HepG2 (cell line): ENCODE data around the gene ENTPD7. TPM values are rescaled to one million over a fixed set of nuclear protein-coding genes. Genes with fewer than 3 reads are reported as not detected.

ENCODE experiments used
- CAMTA2 ChIP-seq: sonication (generic); formaldehyde crosslinking; IDR thresholded peaks from 2 replicates; pipeline ENCODE4 v1.4.0; 2020; ENCODE audit warnings: mild to moderate bottlenecking, missing genetic modification reagents, borderline replicate concordance
- HOXA9 ChIP-seq: sonication (generic); formaldehyde crosslinking; IDR thresholded peaks from 2 replicates; pipeline ENCODE4 v1.8.1; 2022; ENCODE audit warnings: missing genetic modification reagents, mild to moderate bottlenecking, moderate library complexity, borderline replicate concordance
- HOXD1 ChIP-seq: sonication (generic); formaldehyde crosslinking; IDR thresholded peaks from 2 replicates; pipeline ENCODE4 v1.5.0; 2020; ENCODE audit warnings: missing genetic modification reagents
- RXRA ChIP-seq: sonication (generic); formaldehyde crosslinking; IDR thresholded peaks from 2 replicates; pipeline ENCODE4 v1.5.1; 2020; ENCODE audit warnings: missing genetic modification reagents
- SAP130 ChIP-seq: IDR thresholded peaks from 2 replicates; pipeline ENCODE4 v1.6.1; 2016; ENCODE audit warnings: low read depth
- STAT5B ChIP-seq: sonication (generic); formaldehyde crosslinking; IDR thresholded peaks from 2 replicates; pipeline ENCODE4 v1.4.0; 2020; ENCODE audit warnings: missing genetic modification reagents
- THAP11 ChIP-seq: IDR thresholded peaks from 2 replicates; pipeline ENCODE4 v1.6.1; 2016; ENCODE audit warnings: missing biosample characterization, missing genetic modification reagents
- U2AF2 ChIP-seq: fragments of 200-400 bp; formaldehyde crosslinking; IDR thresholded peaks from 2 replicates; pipeline ENCODE4 v1.6.1; 2017; ENCODE audit warnings: low read depth, mild to moderate bottlenecking, low read length
- ZFP36 ChIP-seq: fragments of 150-350 bp; IDR thresholded peaks from 2 replicates; pipeline ENCODE4 v1.6.1; 2018; ENCODE audit warnings: borderline replicate concordance, low read length, low read depth; ENCODE audit not compliant: partially characterized antibody
- ZNF33B ChIP-seq: sonication (generic); formaldehyde crosslinking; IDR thresholded peaks from 2 replicates; pipeline ENCODE4 v1.5.1; 2020; ENCODE audit warnings: mild to moderate bottlenecking, missing genetic modification reagents
- ZNF660 ChIP-seq: sonication (generic); formaldehyde crosslinking; IDR thresholded peaks from 2 replicates; pipeline ENCODE4 v1.5.1; 2020; ENCODE audit warnings: mild to moderate bottlenecking, low read depth, missing genetic modification reagents, borderline replicate concordance
- ZNF768 ChIP-seq: sonication (generic); formaldehyde crosslinking; IDR thresholded peaks from 2 replicates; pipeline ENCODE4 v1.4.0; 2020; ENCODE audit warnings: missing genetic modification reagents
- ZNF780A ChIP-seq: sonication (generic); formaldehyde crosslinking; IDR thresholded peaks from 2 replicates; pipeline ENCODE4 v1.8.0; 2022; ENCODE audit warnings: mild to moderate bottlenecking, missing genetic modification reagents, moderate library complexity
- polyA plus RNA-seq, 8 experiments: library from polyadenylated mRNA; depleted of rRNA in 3 of 8; stranded (reverse) in 7 of 8; unstranded in 1 of 8; fragments of >200 nt; fragmentation: Illumina TruSeq in 4 of 8; extraction: Trizol in 4 of 8; gene quantifications; 2 replicates each; pipeline versions ENCODE4 v1.2.1 to v1.2.3, GENCODE V29; 2011 to 2016; ENCODE audit warnings: low read depth in 4 of 8, missing spikeins in 1 of 8, mixed read lengths in 1 of 8; ENCODE audit not compliant: insufficient read depth in 1 of 8
- total RNA-seq, 5 experiments: library from RNA; depleted of rRNA; stranded (reverse); fragments of >200 nt; fragmentation: Illumina TruSeq; extraction: Trizol; gene quantifications; 2 replicates each; pipeline ENCODE4 v1.2.3, GENCODE V29; 2016; ENCODE audit warnings: low read depth in 1 of 5
- TF ChIP-seq, protein P1 (sequence below): sonication (generic); formaldehyde crosslinking; IDR thresholded peaks from 2 replicates; pipeline ENCODE4 v1.4.0; 2020; ENCODE audit warnings: missing genetic modification reagents
- TF ChIP-seq, protein P2 (sequence below): sonication (generic); formaldehyde crosslinking; IDR thresholded peaks from 2 replicates; pipeline ENCODE4 v1.4.0; 2020; ENCODE audit warnings: missing genetic modification reagents, borderline replicate concordance
- TF ChIP-seq, protein P3 (sequence below): sonication (generic); formaldehyde crosslinking; IDR thresholded peaks from 2 replicates; pipeline ENCODE4 v1.4.0; 2020; ENCODE audit warnings: missing genetic modification reagents
- TF ChIP-seq, protein P4 (sequence below): sonication (generic); formaldehyde crosslinking; IDR thresholded peaks from 2 replicates; pipeline ENCODE4 v1.8.1; 2023; ENCODE audit warnings: mild to moderate bottlenecking, missing genetic modification reagents
- TF ChIP-seq, protein P5 (sequence below): sonication (generic); formaldehyde crosslinking; IDR thresholded peaks from 2 replicates; pipeline ENCODE4 v1.5.0; 2020; ENCODE audit warnings: mild to moderate bottlenecking, missing genetic modification reagents

Gene ENTPD7
- total and polyA plus RNA-seq, 2 of the 13 experiments (the other 11 are each of a cell fraction or from before 2014, with no cell fraction given), result 7.6 to 36.5 TPM

DNA sequence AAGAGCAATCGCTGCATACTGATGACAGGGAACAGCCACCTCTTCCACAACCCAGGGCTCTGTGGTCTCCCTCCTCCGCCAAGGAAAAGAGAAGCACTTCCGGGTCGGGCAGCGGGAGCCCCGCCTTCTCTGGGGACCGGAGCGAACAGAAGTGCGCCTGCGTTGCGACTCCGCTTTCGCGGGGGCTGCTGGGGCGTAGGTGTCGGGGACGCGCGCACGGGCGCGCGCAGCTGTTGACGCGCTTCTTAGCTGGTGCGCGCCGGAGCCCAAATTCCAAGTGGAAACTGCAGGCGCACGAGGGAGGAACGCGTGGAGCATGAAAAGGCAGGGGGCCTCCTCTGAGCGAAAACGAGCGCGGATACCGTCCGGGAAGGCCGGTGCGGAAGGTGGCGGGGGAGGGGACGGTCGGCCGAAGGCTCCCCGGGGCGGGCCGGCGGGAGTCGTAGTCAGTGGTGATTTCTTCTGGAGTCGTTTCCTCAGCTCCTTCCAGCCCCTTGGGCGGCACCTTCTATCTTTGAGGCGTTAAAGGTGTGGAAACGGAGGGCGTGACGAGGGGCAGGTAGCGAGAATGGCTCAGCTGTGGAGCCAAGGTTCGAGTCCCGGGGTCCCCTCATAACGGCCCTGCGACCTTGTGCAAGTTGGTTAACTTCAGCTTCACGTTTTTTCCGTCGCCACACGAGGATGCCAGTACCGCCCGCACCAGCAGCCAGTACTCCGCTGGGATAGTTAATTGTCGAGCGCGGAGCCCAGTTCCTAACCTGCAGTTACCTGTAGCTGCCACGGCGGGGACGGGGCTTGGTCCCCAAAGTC lies 72.9 kb downstream of the ENTPD7 start, which contains the start of the genes COX15 and CUTC (continued):
- TF ChIP-seq, protein P1, sequence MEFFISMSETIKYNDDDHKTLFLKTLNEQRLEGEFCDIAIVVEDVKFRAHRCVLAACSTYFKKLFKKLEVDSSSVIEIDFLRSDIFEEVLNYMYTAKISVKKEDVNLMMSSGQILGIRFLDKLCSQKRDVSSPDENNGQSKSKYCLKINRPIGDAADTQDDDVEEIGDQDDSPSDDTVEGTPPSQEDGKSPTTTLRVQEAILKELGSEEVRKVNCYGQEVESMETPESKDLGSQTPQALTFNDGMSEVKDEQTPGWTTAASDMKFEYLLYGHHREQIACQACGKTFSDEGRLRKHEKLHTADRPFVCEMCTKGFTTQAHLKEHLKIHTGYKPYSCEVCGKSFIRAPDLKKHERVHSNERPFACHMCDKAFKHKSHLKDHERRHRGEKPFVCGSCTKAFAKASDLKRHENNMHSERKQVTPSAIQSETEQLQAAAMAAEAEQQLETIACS, result peak; percentile 99
- TF ChIP-seq HOXA9 (CRISPR knock-in tag) (peak; percentile 73), ZNF33B (peak; percentile 68; the same call in 1 of the 2 replicates), THAP11 (CRISPR knock-in tag) (peak; percentile 91), ZNF660 (CRISPR knock-in tag) (no peak), U2AF2 (no peak), ZFP36 (no peak), RXRA (no peak), ZNF780A (no peak), HOXD1 (no peak), STAT5B (CRISPR knock-in tag) (no peak), ZNF768 (CRISPR knock-in tag) (no peak), SAP130 (CRISPR knock-in tag) (peak; percentile 96), CAMTA2 (no peak)
- TF ChIP-seq, protein P2, sequence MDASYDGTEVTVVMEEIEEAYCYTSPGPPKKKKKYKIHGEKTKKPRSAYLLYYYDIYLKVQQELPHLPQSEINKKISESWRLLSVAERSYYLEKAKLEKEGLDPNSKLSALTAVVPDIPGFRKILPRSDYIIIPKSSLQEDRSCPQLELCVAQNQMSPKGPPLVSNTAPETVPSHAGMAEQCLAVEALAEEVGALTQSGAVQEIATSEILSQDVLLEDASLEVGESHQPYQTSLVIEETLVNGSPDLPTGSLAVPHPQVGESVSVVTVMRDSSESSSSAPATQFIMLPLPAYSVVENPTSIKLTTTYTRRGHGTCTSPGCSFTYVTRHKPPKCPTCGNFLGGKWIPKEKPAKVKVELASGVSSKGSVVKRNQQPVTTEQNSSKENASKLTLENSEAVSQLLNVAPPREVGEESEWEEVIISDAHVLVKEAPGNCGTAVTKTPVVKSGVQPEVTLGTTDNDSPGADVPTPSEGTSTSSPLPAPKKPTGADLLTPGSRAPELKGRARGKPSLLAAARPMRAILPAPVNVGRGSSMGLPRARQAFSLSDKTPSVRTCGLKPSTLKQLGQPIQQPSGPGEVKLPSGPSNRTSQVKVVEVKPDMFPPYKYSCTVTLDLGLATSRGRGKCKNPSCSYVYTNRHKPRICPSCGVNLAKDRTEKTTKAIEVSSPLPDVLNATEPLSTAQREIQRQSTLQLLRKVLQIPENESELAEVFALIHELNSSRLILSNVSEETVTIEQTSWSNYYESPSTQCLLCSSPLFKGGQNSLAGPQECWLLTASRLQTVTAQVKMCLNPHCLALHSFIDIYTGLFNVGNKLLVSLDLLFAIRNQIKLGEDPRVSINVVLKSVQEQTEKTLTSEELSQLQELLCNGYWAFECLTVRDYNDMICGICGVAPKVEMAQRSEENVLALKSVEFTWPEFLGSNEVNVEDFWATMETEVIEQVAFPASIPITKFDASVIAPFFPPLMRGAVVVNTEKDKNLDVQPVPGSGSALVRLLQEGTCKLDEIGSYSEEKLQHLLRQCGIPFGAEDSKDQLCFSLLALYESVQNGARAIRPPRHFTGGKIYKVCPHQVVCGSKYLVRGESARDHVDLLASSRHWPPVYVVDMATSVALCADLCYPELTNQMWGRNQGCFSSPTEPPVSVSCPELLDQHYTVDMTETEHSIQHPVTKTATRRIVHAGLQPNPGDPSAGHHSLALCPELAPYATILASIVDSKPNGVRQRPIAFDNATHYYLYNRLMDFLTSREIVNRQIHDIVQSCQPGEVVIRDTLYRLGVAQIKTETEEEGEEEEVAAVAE (CRISPR knock-in tag), result peak; percentile 51; the same call in 1 of the 2 replicates
- TF ChIP-seq, protein P3, sequence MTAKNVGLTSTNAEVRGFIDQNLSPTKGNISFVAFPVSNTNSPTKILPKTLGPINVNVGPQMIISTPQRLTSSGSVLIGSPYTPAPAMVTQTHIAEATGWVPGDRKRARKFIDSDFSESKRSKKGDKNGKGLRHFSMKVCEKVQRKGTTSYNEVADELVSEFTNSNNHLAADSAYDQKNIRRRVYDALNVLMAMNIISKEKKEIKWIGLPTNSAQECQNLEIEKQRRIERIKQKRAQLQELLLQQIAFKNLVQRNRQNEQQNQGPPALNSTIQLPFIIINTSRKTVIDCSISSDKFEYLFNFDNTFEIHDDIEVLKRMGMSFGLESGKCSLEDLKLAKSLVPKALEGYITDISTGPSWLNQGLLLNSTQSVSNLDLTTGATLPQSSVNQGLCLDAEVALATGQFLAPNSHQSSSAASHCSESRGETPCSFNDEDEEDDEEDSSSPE (CRISPR knock-in tag), result peak; percentile 46; the same call in 1 of the 2 replicates
- TF ChIP-seq, protein P4, sequence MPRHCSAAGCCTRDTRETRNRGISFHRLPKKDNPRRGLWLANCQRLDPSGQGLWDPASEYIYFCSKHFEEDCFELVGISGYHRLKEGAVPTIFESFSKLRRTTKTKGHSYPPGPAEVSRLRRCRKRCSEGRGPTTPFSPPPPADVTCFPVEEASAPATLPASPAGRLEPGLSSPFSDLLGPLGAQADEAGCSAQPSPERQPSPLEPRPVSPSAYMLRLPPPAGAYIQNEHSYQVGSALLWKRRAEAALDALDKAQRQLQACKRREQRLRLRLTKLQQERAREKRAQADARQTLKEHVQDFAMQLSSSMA, result peak; percentile 76; the same call in 1 of the 2 replicates
- TF ChIP-seq, protein P5, sequence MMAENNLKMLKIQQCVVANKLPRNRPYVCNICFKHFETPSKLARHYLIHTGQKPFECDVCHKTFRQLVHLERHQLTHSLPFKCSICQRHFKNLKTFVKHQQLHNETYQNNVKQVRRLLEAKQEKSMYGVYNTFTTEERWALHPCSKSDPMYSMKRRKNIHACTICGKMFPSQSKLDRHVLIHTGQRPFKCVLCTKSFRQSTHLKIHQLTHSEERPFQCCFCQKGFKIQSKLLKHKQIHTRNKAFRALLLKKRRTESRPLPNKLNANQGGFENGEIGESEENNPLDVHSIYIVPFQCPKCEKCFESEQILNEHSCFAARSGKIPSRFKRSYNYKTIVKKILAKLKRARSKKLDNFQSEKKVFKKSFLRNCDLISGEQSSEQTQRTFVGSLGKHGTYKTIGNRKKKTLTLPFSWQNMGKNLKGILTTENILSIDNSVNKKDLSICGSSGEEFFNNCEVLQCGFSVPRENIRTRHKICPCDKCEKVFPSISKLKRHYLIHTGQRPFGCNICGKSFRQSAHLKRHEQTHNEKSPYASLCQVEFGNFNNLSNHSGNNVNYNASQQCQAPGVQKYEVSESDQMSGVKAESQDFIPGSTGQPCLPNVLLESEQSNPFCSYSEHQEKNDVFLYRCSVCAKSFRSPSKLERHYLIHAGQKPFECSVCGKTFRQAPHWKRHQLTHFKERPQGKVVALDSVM (CRISPR knock-in tag), result peak; percentile 9; the same call in 1 of the 2 replicates
